G401 (cell line): ENCODE results near the gene ZMIZ1. TPM values are rescaled to one million over a fixed set of nuclear protein-coding genes. Genes with fewer than 3 reads are reported as not detected.

Source experiments
- DNase-seq: peaks from one replicate; pipeline ENCODE4 v3.0.0-alpha.2; 2015; ENCODE audit warnings: low spot score
- in situ Hi-C: cut with HindIII; loops from 2 replicates; pipeline ENCODE4 v1.10.0; 2016; ENCODE audit warnings: low sequenced_read_pairs, mixed read lengths
- total RNA-seq: library from RNA; depleted of rRNA; stranded (reverse); fragments of >200 nt; shearing (Covaris generic); gene quantifications from 2 replicates; pipeline ENCODE4 v1.2.3, GENCODE V29; 2014

Gene ZMIZ1
- total RNA-seq, 1 experiment from 2014 or later = 2.3 TPM

DNA sequence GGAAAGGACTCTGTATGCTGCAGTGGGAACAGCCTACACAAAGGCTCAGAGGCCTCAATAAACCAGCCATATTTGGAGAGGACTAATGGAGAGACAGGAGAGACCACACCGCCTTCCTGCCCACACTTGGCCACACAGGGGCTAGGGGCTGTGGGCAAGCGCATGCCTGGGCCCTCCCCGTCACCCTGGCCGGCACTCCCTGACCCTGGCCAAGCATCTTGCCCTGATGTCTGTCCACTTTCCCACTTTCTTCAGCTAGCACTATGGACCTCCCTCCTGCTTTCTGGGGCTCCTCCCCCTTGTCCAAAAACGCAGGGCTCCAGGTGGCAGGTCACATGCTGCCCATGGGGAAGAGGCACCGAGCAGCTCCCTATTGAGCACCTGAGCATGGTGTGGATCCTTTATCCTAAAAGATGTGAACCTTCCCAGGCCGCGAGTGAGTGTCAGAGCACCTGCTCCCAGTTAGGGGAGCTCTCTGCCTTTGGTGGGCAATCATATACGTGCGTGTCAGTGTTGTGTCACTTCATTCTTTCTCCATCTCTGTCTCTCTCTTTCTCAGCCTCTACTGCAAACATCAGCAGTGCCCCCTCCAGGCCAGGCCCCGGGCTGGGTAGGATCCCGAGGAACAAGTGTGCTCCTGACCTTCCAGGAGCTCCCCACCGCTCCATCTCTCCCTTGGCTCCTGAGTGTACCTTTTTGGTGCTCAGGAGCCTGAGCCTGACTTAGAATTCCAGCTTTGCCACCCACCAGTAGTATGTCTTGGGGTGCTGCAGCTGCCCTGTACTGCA lies 74.0 kb downstream of the ZMIZ1 start:
- DNase-seq = no peak
- in situ Hi-C loops = no loop called here

DNA sequence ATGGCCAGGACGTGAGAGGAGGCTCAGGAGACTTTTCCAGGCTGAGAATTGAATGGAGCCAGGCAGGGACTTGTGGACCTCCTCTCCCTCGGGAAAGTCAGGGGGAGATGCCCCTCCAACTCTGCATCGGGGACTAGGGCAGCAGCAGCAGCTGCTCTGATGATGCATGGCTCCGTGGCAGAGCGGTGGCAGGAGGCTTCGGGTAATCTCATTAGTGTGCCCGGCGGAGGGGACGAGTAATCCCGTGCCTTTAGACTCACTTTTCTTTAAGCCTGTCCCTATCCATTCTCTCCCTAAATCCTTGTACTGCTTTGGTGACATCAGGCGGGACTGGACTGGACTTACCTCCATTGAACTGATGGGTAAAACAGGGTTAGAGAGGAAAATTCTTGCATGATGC lies 75.1 kb downstream of the ZMIZ1 start:
- in situ Hi-C loops = no loop called here
- DNase-seq = no peak

DNA sequence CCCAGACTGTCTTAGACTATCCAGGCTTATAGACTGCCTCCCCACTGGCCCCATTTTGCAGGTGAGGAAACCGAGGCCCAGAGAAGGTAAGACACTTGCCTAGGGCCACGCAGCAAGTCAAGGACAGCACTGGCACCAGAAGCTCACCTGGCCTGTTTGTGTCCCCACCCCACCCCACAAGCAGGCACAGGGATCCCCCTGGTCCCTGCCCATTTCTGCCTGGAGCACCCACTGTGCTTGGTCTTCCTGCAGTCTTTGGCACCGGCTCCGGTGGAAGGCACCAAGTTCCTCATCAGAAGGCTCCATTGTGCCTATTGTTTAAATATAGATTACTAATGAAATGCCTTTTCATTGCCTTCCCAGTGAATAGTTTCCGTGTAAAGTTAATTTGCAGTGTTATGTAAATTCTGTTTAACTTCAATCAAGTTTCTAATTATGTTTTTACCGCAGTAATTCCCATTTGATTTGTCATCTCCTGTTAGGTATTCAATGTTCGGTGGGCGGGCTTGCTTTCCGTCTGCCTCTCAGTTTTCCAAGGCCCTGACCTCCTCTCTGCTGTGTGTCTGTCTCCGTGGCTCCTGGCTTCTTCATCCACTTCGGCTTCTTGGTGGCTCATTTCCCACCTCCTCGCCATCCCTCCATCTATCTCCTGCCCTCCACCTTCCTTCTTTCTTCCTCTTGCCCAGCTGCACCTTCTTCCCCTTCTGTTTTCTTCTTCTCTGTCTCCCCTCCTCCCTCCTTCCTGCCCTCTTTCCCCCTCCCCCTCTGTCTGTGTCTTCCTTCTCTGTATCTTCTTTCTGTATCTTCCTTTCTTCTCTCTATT lies 75.8 kb downstream of the ZMIZ1 start:
- no peak for DNase-seq
- in situ Hi-C loops = no loop called here

DNA sequence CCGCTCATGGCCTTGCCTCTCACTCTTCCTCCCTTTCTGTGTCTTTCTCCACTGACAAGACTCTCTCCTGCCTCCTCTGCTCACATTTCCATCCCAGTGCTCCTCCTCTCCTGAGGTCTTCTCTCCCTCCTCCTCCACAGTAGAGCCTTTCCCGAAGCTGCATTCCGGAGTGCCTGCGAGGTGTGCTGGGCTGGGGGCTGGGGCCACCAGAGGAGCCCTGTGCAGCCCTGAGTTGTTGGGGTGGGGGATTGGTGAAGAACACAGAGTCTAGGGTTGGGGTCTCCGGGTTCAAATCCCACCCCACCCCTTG lies 76.4 kb downstream of the ZMIZ1 start:
- DNase-seq = no peak
- in situ Hi-C loops = no loop called here

DNA sequence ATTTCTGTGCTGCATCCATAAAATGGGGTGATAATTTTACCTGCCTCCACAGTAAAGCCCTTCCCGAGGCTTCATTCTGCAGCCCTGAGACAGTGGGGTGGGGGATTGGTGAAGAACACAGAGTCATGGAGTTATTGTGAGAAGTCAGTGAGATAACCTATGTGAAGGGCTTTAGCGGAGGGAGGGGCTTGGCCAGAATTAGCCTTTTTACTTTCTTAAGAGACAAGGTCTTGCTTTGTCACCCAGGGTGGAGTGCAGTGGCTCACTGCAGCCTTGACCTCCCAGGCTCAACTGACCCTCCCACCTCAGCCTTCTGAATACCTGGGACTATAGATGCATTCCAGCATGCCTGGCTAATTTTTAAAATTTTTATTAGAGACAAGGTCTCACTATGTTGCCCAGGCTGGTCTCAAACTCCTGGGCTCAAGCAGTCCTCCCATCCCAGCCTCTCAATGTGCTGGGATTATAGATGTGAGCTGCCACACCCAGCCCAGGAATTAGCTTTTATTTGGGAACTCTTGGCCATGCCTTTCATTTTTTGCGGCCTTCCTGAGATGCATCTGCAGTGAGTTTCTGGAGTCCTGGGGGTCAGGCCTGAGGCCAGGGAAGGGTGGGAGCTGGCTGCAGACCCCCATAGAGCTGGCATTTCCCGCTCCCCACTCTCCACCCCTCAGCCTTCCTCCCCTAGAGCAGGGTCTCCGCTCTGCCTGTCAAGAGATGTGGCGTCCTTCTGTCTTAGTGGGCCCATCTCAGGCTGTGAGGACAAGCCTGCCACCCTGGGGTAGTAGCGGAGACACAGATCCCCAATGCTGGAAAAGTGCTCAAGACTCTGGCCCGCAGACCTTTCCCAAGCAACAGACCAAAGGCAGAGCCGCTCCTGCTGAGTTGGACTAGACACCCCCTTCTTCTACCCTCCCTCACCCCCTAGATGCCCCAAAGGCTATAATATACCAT lies 77.0 kb downstream of the ZMIZ1 start:
- in situ Hi-C loops = no loop called here
- no peak for DNase-seq

DNA sequence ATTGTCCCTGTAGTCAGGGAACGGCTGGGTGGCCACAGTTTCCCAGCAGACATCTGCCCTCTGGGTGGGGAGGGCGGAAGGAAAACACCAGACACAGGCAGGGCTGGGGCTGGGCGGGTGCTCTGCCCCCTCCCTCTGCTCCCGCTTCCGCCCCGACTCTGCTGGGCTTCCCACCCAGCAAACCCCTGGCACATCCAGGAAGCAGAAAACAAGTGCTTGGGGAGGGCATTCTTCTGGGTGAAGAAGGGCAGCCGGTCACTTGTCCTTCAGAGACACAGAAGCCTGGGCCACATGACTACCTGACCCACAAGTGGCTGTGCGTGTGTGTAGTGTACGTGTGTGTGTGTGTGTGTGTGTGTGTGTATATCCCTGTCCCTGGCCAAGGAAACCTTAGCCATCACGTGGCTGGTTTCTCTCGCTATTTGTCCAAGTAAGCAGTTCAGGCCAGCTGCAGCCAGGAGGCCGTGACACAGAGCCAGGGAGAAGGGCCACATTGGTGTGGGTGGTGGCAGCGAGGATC lies 77.9 kb downstream of the ZMIZ1 start:
- in situ Hi-C loops = no loop called here
- peak; percentile 51 for DNase-seq

DNA sequence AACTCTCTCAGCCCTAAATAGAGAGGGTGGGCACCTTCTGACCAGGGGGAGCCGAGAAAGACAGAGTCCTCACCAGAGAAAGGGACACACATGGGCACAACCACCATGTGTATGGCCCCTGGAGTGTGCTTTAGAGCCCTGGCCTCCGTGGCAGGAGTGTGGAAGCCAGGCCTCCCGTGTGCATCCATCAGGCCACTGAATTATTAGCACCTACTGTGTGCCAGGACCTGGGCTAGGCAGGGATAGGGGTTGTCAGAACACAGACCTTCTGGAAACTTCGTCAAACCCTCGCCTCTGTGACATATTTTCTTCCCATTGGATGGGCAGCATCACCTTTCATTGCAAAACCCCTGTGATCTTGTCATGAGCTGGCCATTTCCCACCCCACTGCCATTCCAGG lies 78.5 kb downstream of the ZMIZ1 start:
- in situ Hi-C loops = no loop called here
- no peak for DNase-seq

DNA sequence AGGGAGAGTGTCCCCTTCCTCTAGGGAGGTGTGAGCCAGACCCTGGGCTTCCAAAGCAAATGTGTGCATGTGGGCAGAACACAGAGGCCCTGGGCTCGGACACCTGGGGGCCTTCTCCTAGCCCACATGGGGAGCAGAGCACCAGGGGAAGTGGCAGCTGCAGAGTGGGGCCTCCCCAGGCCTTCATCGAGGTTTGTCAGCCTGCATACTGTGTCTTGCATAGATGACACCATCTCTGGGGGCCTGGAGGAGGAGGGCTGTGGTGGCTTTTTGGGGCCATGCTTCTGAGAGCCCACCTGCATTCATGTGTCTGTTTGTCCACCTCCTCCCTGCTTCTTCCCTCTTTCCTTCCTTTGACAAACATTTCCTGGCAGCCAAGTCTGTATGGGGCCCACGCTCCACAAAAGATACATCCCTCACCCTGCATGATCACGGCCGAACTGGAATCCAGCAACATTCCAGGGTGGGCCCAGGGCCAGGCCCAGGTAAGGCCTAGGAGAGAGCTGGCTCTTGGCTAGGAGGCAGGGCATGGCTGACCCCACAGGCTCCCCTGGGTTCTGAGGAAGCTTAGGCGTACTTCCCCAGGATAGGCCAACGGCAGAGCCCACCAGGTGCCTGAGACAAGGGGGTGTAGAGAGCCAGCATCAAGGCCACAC lies 79.2 kb downstream of the ZMIZ1 start:
- no peak for DNase-seq
- in situ Hi-C loops = no loop called here

DNA sequence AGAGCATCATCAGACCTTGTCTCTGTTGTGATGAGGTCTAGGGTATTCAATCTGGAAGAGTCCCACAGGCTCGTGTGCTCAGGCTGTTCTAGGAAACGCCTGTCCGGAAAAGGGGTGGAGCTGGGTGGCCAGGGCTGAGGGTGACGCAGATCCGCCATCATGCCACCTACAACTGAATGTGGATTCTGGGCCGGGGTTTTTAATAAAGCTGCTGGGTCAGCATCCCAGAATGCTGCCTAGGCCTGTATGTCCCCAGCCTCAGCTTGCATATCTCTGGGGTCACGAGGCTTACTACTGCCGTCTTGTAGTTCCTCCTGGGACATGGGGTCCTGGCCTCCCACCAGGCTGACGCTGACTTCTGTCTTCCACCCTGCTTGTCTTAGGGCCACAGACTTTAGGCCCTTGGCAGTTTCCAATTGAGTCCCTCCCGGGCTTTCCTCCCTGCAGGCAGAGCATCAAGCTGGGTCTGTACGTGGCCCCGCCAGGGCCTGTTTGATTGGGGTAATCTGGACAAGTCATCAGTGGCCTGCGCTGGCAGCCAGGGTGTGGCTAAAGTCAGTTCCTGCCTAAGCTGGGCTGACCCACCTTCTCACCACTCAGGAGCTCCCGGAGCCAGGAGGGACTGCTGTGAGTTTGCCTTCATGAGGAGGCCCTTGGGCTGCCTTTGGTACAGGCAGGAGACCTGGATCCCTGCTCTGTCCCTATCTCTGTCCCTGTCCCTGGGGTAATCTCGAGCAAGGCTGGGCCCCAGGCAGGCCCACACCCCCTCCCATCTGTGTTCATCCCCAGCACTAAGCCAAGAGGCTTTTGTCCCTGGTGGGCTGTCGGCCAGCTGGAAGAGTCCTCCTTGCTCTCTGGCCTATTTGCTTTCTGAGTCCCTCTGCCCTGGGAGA lies 79.9 kb downstream of the ZMIZ1 start:
- in situ Hi-C loops = no loop called here
- DNase-seq = peak; percentile 80

DNA sequence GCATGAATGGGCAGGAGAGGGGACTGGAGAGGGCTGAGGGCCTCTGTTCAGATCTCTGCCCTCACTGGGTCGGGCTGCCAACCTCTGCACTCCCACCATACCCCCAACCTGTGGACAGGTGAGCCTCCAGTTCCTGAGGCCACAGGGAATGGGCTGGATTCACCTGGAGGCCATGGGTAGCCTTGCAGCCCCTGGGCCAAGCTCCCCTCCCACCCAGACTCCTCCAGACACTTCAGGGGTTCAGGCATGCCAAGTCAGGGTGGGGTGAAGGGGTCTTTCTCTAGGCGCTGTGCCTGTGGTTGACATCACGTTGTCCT lies 80.5 kb downstream of the ZMIZ1 start:
- in situ Hi-C loops = no loop called here
- no peak for DNase-seq

DNA sequence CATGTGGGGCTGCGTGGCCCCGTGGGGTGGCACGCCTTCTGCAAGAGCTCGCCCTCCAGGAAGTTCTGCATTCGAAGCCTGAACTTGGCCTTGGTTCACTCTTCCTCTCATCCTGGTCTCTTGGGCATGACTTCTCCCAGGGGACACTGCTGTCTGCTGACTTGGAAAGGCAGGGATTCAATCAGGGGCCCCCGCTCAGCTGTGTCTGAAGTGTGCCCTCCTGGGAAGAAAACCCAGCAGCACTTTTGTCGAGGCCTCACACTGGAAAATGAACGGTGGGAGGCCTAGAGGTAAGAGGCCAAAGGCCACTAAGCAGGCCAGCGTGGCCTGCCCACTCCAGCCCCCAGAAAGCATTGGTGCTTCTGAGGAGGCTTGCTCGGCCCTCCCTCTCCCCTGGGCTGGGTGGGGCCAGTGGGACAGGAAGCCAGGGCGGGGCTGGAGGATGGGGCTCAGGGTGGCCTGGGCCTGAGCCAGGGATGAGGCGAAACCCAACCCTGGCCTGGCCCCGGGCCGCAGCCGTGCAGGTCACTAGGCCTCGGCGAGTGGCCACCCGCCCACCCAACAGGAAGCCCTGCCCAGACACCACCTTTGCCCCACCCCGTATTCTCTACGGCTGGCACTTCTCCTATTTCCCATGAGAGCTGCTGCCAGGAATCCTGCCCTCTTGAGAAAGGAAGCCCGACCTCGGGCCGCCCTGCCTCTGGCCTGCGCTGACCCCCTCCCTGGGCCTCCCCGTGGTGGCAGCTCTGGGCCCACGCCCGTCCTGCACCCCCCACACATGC lies 81.1 kb downstream of the ZMIZ1 start:
- no peak for DNase-seq
- in situ Hi-C loops = no loop called here

DNA sequence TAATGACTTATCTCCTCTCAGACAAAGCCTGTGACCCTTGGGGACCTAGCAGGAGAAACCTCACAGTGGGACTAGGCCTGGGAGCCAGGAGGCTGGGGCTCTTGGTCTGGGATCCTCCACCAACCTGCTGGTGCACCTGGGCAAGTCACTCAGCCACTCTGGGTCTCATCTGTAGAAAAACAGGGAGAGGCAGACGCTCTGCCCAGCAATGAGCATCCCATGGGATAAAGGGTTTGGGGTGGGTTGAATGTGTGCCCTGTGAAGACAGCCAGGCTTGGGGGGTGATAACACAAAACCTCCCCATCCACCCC lies 81.6 kb downstream of the ZMIZ1 start:
- no peak for DNase-seq
- in situ Hi-C loops = no loop called here

DNA sequence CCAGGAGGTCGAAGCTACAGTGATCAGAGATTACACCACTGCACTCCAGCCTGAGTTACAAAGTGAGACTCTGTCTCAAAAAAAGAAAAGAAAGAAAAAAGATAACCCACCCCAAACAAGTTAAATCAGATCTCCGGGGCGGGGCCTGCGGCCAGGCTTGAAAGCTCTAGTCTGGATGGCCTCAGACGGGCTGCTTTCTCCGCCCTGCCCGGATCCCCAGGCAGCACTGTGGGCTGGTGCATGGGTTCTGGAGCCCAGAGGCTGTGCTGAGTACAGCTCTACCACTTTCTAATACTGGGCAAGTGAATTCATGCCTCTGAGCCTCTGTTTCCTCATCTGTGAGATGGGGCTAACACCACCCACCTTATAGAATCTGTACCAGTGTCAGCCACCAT lies 83.7 kb downstream of the ZMIZ1 start:
- in situ Hi-C loops = no loop called here
- no peak for DNase-seq

DNA sequence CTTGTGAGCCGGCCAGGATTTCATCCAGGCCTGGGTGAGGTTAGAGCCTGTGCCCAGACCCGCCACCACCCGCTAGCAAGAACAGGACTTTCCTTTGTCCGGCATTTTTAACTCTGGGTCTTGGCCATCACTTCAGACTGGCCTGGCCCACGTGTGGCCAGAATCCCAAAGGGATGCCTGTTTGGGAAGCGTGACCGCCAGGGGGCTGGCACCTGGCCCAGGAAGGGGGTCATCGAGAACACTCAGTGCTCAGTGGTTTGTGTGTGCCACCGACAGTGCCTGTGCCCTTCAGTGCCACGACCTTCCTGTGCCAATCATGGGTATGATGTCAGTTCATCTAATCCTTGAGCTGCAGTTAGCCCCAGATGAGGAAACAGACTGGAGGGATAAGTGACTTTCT lies 85.0 kb downstream of the ZMIZ1 start:
- in situ Hi-C loops = no loop called here
- DNase-seq = no peak

DNA sequence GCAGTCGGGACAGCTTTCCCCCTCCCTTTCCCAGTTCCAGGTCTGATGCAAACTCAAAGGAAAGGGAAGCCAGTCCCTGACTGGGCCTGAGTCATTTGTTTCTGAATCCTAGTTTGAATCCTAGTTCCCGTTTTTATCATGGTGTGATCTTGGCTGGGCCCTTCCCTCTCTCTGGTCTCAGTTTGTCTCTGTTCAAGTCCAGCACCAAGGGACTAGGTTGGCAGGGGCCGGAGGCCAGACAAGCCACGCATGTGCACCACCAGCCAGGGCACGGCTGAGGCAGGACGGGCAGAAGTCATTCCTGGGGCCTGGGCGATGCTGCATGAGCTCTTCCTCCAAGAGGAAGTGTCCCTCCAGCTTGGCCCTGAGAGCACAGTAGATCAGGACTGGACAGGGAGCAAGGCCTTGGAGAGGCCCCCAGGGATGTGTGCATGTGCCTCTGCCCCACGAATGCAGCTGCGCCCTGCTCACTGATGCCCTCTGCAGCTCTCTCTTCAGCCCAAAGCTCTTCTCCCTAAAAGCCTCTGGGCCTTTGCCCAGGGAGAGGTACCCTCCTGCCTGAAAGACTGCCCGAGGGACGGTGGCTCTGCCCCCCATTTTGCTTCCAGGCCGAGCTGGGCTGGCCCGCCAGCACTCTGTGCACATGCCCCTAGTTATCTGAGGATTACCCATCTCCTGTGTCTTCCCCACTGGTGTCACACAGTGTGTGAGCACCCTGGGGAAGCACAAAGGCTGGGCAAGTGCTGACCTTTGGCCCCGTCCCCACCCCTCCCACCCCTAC lies 86.7 kb downstream of the ZMIZ1 start:
- in situ Hi-C loops = no loop called here
- DNase-seq = no peak

DNA sequence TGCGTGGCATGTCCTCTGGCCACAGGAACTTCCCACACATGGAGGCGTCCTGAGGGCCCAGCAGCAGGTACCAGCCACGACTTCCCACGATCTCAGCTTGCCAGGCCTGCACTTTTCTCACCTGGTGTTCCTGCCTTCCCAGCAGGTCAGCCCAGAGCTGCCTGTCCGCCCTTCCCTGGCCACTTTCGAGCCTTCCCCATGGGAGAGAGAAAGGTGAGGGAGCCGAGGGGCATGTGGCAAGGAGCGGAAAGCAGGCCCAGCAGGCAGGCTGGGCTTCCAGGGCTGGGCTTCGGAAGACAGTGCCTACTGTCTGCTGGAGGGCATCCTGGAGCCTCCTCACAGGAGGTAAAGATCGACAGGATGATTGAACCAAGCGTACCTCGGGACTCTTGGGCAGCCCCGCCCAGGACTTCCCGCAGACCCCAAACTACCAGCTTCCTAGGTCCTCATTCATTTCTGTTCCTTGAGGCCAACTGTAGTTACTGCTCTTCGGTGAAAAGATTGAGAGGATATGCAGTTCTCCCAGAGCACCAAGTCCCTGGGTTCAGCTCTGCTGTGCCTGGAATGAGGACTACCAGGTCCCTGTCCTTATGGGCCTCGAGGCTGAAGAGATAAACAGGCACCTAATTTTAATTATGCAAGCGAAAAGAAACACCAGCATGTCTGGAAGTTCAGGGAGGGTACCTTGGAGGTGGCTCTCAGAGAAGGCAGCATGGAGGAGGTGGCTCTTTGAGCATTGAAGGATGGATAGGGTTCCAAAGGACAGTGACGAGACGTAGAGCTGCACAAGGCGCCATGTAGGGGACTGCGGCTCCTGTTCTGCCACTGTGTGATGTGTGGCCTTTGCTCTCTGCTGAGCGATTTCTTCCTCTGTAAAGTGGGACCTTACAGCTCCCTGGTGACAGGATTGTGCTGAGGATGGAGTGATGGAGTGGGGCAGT lies 87.8 kb downstream of the ZMIZ1 start:
- DNase-seq = no peak
- in situ Hi-C loops = no loop called here
